HG03442 (cell line): ENCODE data around the gene EP400.
"Not testable (repeated sequence)": the region's sequence is repeated elsewhere in the genome, so short reads cannot be mapped to it uniquely, and the experiment has no call there.

ENCODE experiments used
- ATAC-seq: cut with Tn5 transposase; IDR thresholded peaks from one replicate; pipeline ENCODE4 v1.9.1; 2021; ENCODE audit warnings: mild to moderate bottlenecking, moderate library complexity; ENCODE audit not compliant: unreplicated experiment

The EP400 gene

GRCh38 chr12:131985510-131985875 is 35.8 kb downstream of the EP400 start:
- not testable (repeated sequence) for ATAC-seq

- no peak for ATAC-seq
These were observed 36.6 kb downstream of the EP400 start for GRCh38 chr12:131986361-131986760.

- ATAC-seq = no peak
These were observed 37.2 kb downstream of the EP400 start for GRCh38 chr12:131986910-131987309.

- ATAC-seq = no peak
These were observed 37.8 kb downstream of the EP400 start for GRCh38 chr12:131987552-131987951.

GRCh38 chr12:131988054-131988796 is 38.5 kb downstream of the EP400 start:
- ATAC-seq = no peak

- ATAC-seq = no peak
These were observed 39.3 kb downstream of the EP400 start for GRCh38 chr12:131989021-131989420.

GRCh38 chr12:131990066-131990979 is 40.6 kb downstream of the EP400 start:
- ATAC-seq = no peak

GRCh38 chr12:131990980-131991305 is 41.2 kb downstream of the EP400 start:
- no peak for ATAC-seq

- ATAC-seq = no peak
These were observed 42.2 kb downstream of the EP400 start for GRCh38 chr12:131991816-131992430.

- ATAC-seq = no peak
These were observed 44.8 kb downstream of the EP400 start for GRCh38 chr12:131994589-131994988.

GRCh38 chr12:132000286-132000872 is 50.6 kb downstream of the EP400 start:
- ATAC-seq = no peak

- ATAC-seq = no peak
These were observed 54.1 kb downstream of the EP400 start for GRCh38 chr12:132003846-132004245.

- no peak for ATAC-seq
These were observed 55.2 kb downstream of the EP400 start for GRCh38 chr12:132004946-132005345.

- ATAC-seq = no peak
These were observed 56.4 kb downstream of the EP400 start for GRCh38 chr12:132006056-132006680.

GRCh38 chr12:132007041-132007440 is 57.3 kb downstream of the EP400 start:
- ATAC-seq = no peak

- no peak for ATAC-seq
These were observed 59.7 kb downstream of the EP400 start for GRCh38 chr12:132009336-132009859.

- ATAC-seq = no peak
These were observed 63.3 kb downstream of the EP400 start for GRCh38 chr12:132012919-132013568.

- ATAC-seq = no peak
These were observed 64.6 kb downstream of the EP400 start for GRCh38 chr12:132014092-132014914.

GRCh38 chr12:132014915-132015280 is 65.2 kb downstream of the EP400 start:
- no peak for ATAC-seq
